IPS-18c (cell line): ENCODE measurements around the gene NR1H2.
"Not testable (repeated sequence)": the region's sequence is repeated elsewhere in the genome, so short reads cannot be mapped to it uniquely, and the experiment has no call there.

Experiments
- H3K4me3 ChIP-seq: 2 replicates; pipeline ENCODE4 v1.7.0; 2013; ENCODE audit warnings: low read depth, mild to moderate bottlenecking, low read length, moderate library complexity; ENCODE audit not compliant: insufficient read depth
- H3K9me3 ChIP-seq: one replicate; pipeline ENCODE4 v1.6.1; 2013; ENCODE audit warnings: mild to moderate bottlenecking, low read length, moderate library complexity; ENCODE audit not compliant: control insufficient read depth, insufficient read depth

The NR1H2 gene

GRCh38 chr19:50387176-50387867 is 11.1 kb downstream of the NR1H2 start:
- Histone ChIP-seq H3K4me3 (no peak overlapping the region), H3K9me3 (peaks cover 5% of the 10 kb centered on the region)

GRCh38 chr19:50387868-50388245 is 11.6 kb downstream of the NR1H2 start:
- no peak overlapping the region for H3K4me3 ChIP-seq

GRCh38 chr19:50390295-50390694 is 14.0 kb downstream of the NR1H2 start:
- not testable (repeated sequence) for H3K9me3 ChIP-seq, H3K4me3 ChIP-seq

More at GRCh38 chr19:50387868-50388245, 11.6 kb downstream of the NR1H2 start:
- peaks cover 5% of the 10 kb centered on the region for H3K9me3 ChIP-seq

- not testable (repeated sequence) for H3K9me3 ChIP-seq, H3K4me3 ChIP-seq
These were observed 14.7 kb downstream of the NR1H2 start for GRCh38 chr19:50390952-50391351.

GRCh38 chr19:50392759-50393158 is 16.5 kb downstream of the NR1H2 start:
- no peak overlapping the region for H3K4me3 ChIP-seq
- peaks cover 5% of the 10 kb centered on the region for H3K9me3 ChIP-seq

- Histone ChIP-seq H3K4me3 (no peak overlapping the region), H3K9me3 (peaks cover 5% of the 10 kb centered on the region)
These were observed 17.3 kb downstream of the NR1H2 start for GRCh38 chr19:50393589-50393988.

GRCh38 chr19:50394017-50394416 is 17.8 kb downstream of the NR1H2 start:
- Histone ChIP-seq H3K9me3 (peaks cover 5% of the 10 kb centered on the region), H3K4me3 (no peak overlapping the region)

GRCh38 chr19:50398675-50399367 is 22.6 kb downstream of the NR1H2 start:
- Histone ChIP-seq H3K4me3 (no peak overlapping the region), H3K9me3 (no peaks in the 10 kb centered on the region)

GRCh38 chr19:50399368-50399745 is 23.1 kb downstream of the NR1H2 start:
- Histone ChIP-seq H3K9me3 (no peaks in the 10 kb centered on the region), H3K4me3 (no peak overlapping the region)

- H3K4me3 ChIP-seq, result no peak overlapping the region
- H3K9me3 ChIP-seq, result no peaks in the 10 kb centered on the region
These were observed 25.6 kb downstream of the NR1H2 start for GRCh38 chr19:50401605-50402450.

GRCh38 chr19:50402544-50403301 is 26.5 kb downstream of the NR1H2 start:
- Histone ChIP-seq H3K4me3 (no peak overlapping the region), H3K9me3 (no peaks in the 10 kb centered on the region)

- Histone ChIP-seq H3K4me3 (no peak overlapping the region), H3K9me3 (no peaks in the 10 kb centered on the region)
These were observed 30.0 kb downstream of the NR1H2 start for GRCh38 chr19:50406156-50406820.

- no peaks in the 10 kb centered on the region for H3K9me3 ChIP-seq
- H3K4me3 ChIP-seq, result no peak overlapping the region
These were observed 30.6 kb downstream of the NR1H2 start for GRCh38 chr19:50406829-50407228.

- H3K9me3 ChIP-seq, result no peaks in the 10 kb centered on the region
- no peak overlapping the region for H3K4me3 ChIP-seq
These were observed 33.1 kb downstream of the NR1H2 start for GRCh38 chr19:50409347-50409746.

- H3K9me3 ChIP-seq, result no peaks in the 10 kb centered on the region
- no peak overlapping the region for H3K4me3 ChIP-seq
These were observed 33.9 kb downstream of the NR1H2 start for GRCh38 chr19:50410109-50410508.

GRCh38 chr19:50412419-50412818 is 36.2 kb downstream of the NR1H2 start:
- no peak overlapping the region for H3K4me3 ChIP-seq

GRCh38 chr19:50413096-50413495 is 36.8 kb downstream of the NR1H2 start:
- H3K4me3 ChIP-seq, result no peak overlapping the region
- no peaks in the 10 kb centered on the region for H3K9me3 ChIP-seq

More at GRCh38 chr19:50412419-50412818, 36.2 kb downstream of the NR1H2 start:
- no peaks in the 10 kb centered on the region for H3K9me3 ChIP-seq
